ENCODE data around the gene PPP1R37. TPM values are rescaled to one million over a fixed set of nuclear protein-coding genes. Genes with fewer than 3 reads are reported as not detected.

PPP1R37 gene
- total and polyA plus RNA-seq, 2 of the 8 experiments (the other 6 are each of a cell fraction or from before 2014, with no cell fraction given), result 14.6 to 25.7 TPM

DNA sequence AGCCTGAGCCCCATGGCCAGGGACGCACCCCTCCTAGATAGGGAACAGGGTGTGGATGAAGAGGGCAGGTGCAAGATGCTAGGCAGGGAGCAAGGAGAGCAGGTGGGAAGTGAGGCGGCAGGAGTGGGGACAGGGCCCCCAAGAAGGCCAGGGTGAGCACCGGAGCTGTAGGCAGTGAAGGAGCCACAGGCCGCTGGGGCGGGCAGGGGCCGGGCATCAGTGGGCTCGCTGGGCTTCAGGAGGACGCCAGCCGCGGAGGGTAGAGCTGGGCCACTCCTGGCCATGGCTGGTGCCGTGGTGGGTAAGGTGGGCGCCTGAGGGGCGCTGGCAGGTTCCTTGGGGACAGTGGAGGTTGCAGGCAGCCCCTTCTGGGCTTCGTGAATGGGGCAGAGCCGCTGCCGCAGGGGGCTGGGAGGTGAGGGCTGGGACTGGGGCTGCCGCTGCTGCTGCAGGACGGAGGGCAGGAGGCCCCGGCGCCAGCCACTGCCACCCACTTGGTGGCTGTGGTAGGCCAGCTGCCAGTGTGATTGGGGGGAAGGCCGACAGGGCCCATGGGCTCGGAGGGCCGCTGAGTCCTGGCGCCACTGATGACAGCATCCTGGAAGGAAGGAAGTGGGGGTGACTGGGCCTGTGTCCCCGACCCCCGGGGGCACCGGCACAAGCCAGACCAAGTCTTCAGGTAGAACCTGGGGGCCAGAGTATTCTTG is 65.7 kb downstream of the PPP1R37 start (continued):
- TF ChIP-seq, protein P1, sequence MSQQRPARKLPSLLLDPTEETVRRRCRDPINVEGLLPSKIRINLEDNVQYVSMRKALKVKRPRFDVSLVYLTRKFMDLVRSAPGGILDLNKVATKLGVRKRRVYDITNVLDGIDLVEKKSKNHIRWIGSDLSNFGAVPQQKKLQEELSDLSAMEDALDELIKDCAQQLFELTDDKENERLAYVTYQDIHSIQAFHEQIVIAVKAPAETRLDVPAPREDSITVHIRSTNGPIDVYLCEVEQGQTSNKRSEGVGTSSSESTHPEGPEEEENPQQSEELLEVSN (IDR thresholded peaks at IDR 0.05), result no peak
- TF ChIP-seq SP2 (IDR thresholded peaks at IDR 0.05; ENCODE audit: low read length) (no peak), KDM4A (IDR thresholded peaks at IDR 0.05; ENCODE audit: low read depth, low read length, severe bottlenecking) (no peak), CHD2 (IDR thresholded peaks at IDR 0.05; ENCODE audit: low read length) (no peak)
